ENCODE data around the gene LSMEM2.
"Not testable (repeated sequence)": the region's sequence is repeated elsewhere in the genome, so short reads cannot be mapped to it uniquely, and the experiment has no call there.

LSMEM2 gene

DNA sequence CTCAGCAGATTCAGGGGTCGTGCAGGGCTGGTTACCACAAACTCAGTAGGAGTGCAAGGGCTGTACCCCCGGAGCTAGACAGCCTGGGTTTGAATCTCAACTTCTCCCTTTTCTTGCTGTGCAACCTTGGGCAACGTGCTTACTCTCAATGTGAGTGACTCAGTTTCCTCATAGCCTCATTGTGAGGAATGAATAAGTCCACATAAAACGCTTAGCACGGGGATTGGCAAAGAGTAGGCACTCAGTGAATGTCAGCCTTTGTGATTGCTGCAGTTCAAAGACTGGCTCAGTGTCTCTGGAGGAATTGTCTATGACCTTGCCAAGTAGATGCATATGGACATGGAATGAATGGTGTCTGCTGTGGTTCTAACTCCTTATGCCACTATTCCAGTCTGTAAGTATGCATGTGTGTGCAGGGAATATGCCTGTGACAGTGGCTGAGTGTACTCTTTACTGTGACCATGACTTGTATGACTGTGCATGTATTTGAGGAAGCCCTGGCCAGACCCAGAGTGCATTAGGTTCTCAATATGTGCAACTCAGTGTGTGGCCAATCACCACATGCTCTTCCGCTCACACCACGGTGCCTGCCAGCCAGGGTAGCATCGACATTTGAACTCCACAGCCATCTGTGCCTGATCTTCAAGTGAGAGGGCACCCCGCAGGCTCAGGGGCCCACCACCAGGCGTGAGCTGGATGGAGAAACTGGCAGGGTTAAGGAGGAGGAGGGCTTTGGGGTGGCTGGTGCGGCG lies 21.2 kb downstream of the LSMEM2 start:
- H3K36me3 ChIP-seq (ENCODE audit: insufficient read depth, low read length) = no peaks in the 10 kb centered on the region
- DNase-seq (ENCODE audit: low read depth, low spot score) = no peak
- H3K9ac ChIP-seq (ENCODE audit: insufficient read length) = peak overlapping the region; percentile 61
- H3K9me3 ChIP-seq (ENCODE audit: low read depth, low read length) = no peaks in the 10 kb centered on the region
- no peak overlapping the region; the same call in 1 of the 2 replicates for H3K27ac ChIP-seq
- TF ChIP-seq EZH2 (IDR thresholded peaks at IDR 0.05) (no peak), POLR2AphosphoS5 (IDR thresholded peaks at IDR 0.05; ENCODE audit: borderline replicate concordance, low read depth, low read length) (no peak), FOXP2 (optimal IDR thresholded peaks at IDR 0.05; ENCODE audit: control extremely low read depth, extremely low read length, insufficient read depth) (no peak)
- H3K4me3 ChIP-seq = peak overlapping the region; percentile 82

DNA sequence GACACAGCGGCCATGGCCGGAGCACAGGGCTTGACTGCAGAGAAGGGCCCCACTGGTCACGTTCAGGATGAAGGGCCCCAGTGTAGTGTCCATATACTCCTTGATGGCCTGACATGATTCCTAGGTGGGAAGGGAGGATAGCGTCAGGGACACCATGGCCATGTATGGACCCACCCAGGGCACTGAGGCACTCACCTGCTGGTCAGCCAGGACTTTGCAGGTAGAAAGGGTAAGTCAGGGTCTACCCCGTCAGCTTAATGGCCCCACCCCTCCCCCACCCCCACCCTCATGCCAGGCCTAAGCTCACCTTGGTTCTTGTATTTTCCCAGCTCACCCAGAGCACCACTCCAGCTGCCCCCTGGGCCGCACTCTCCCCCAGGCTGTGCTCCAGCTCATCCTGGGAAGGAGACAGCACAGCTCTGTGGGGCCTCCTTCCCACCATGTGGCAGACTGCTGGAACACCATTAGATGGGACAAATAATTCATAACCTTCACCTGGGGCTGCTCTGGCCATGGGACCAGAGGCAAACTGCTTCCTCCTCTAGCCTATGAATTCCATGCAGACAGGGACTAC lies 21.9 kb downstream of the LSMEM2 start:
- Histone ChIP-seq H3K27ac (no peak overlapping the region), H3K4me3 (no peak overlapping the region), H3K36me3 (ENCODE audit: insufficient read depth, low read length) (no peaks in the 10 kb centered on the region), H3K9ac (ENCODE audit: insufficient read length) (no peak overlapping the region), H3K9me3 (ENCODE audit: low read depth, low read length) (no peaks in the 10 kb centered on the region)
- no peak for TF ChIP-seq POLR2AphosphoS5 (IDR thresholded peaks at IDR 0.05; ENCODE audit: borderline replicate concordance, low read depth, low read length)
- TF ChIP-seq EZH2 (IDR thresholded peaks at IDR 0.05) = no peak
- TF ChIP-seq FOXP2 (optimal IDR thresholded peaks at IDR 0.05; ENCODE audit: control extremely low read depth, extremely low read length, insufficient read depth) = no peak
- DNase-seq (ENCODE audit: low read depth, low spot score) = no peak

DNA sequence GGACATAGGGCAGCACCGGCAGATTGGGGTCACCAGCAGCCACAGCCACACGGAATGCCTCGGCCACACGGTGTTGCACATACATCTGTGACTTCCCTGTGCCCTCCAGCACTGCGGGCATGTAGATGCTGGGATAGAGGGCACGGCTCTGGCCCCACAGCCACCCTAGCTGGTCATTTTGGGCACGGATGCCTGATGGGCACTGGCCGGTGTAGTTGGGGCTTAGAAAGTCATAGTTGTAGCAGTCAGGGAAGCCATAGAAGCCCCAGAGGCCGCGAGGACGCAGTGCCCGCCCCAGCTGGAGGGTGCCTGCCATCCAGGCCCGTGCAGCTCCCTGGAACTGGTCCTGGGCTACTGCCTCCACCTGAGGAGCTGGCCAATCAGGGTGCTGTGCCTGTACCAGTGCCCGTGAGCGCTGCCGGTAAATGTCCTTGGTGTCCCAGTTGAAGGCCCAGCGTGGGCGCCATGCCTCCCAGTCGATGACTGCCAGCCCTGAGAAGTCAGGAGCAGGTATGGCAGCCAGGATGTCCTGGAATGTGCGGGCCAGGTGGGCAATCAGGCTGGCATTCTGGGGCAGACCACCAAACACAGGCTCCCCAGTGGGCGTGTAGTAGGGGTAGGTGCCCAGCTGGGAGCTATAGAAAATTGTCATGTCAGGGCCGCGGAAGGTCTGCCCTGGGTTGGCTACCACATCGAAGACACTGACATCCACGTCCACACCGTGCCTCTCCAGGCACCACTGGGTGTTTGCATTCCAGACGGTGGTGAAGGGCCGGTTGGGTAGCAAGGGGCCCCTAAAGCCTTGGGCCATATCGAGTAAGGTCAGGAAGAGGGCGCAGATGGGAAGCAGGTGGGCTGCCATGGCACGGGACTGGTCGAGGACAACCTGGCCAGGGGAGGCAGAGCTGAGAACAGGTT lies 23.5 kb downstream of the LSMEM2 start:
- TF ChIP-seq POLR2AphosphoS5 (IDR thresholded peaks at IDR 0.05; ENCODE audit: borderline replicate concordance, low read depth, low read length) = no peak
- no peak for TF ChIP-seq EZH2 (IDR thresholded peaks at IDR 0.05)
- TF ChIP-seq FOXP2 (optimal IDR thresholded peaks at IDR 0.05; ENCODE audit: control extremely low read depth, extremely low read length, insufficient read depth) = no peak
- H3K36me3 ChIP-seq (ENCODE audit: insufficient read depth, low read length) = no peaks in the 10 kb centered on the region
- no peak overlapping the region for H3K4me3 ChIP-seq
- DNase-seq (ENCODE audit: low read depth, low spot score) = no peak
- H3K9ac ChIP-seq (ENCODE audit: insufficient read length) = no peak overlapping the region
- H3K9me3 ChIP-seq (ENCODE audit: low read depth, low read length) = no peaks in the 10 kb centered on the region
- no peak overlapping the region for H3K27ac ChIP-seq

DNA sequence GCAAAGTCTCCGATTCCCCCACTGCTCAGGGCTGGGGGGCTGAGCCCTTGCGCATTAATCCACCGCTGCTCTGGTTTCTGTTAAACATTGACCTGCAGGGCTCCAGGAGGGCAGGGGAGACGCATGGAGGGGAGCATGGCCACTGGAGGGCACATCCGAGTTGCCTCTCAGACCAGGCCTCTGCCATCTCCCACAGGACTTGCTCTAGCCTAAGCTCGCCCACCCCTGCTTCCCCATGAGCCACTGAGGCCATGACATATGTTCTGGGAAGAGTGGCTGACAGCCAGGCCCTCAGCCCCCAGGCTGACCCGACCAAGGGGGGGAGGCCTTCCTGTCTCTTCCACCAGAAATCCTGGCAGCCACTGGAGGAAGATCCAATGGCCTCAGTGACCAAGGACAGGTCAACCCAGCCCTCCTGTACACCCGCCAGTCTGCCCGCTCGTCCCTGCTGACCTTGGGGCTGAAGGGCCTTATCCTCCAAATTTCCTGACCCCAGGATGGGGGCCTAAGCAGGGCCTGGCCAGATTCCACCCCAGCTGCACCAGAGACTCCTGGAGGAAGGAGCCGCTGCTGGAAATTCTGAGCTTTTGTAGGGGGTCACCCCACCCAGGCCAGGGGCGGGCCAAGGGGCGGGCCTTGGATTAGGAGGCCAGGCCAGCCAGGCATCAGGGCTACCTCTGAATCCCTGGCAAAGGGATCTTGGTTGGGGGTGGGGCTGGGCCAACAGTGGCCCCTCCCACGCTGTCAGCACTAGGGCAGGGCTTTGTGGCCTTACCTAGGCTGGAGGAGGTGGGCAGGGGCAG lies 24.3 kb downstream of the LSMEM2 start, which contains the start of gene HYAL1:
Gene HYAL1, minus strand, starts transcription at position 562 of the 803 bp plus-strand sequence. CDS start 618 bp downstream, outside the sequence.
- no peak within 1 kb of the TSS for H3K9ac ChIP-seq (ENCODE audit: insufficient read length)
- H3K36me3 ChIP-seq (ENCODE audit: insufficient read depth, low read length) = no peaks in the 10 kb centered on the region
- no peaks in the 10 kb centered on the region for H3K9me3 ChIP-seq (ENCODE audit: low read depth, low read length)
- no peak within 1 kb of the TSS for H3K27ac ChIP-seq
- H3K4me3 ChIP-seq = no peak within 1 kb of the TSS
- no peak for DNase-seq (ENCODE audit: low read depth, low spot score)
- TF ChIP-seq FOXP2 (optimal IDR thresholded peaks at IDR 0.05; ENCODE audit: control extremely low read depth, extremely low read length, insufficient read depth) (no peak), POLR2AphosphoS5 (IDR thresholded peaks at IDR 0.05; ENCODE audit: borderline replicate concordance, low read depth, low read length) (no peak), EZH2 (IDR thresholded peaks at IDR 0.05) (no peak)

DNA sequence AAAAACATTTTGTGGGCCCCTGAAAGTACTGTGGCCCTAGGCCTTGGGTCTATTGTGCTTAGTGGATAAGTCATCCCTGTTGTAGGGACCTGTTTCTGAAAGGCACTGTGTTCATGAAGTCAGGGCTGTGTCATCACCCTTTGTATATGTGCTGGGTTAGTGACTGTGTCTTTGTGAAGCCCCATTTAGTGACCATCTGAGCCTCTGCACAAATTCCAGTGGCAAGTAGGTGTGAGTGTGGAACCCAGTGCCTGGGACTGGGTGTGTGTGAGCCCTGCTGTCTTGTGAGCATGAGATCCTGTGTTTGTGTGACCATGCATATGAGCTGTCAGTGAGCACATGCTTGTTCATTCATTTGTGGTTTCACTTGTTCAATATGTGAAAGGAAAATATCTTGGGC lies 25.7 kb downstream of the LSMEM2 start:
- H3K9me3 ChIP-seq (ENCODE audit: low read depth, low read length) = no peaks in the 10 kb centered on the region
- TF ChIP-seq EZH2 (IDR thresholded peaks at IDR 0.05) (no peak), FOXP2 (optimal IDR thresholded peaks at IDR 0.05; ENCODE audit: control extremely low read depth, extremely low read length, insufficient read depth) (no peak), POLR2AphosphoS5 (IDR thresholded peaks at IDR 0.05; ENCODE audit: borderline replicate concordance, low read depth, low read length) (no peak)
- no peak for DNase-seq (ENCODE audit: low read depth, low spot score)
- H3K27ac ChIP-seq = no peak overlapping the region
- H3K9ac ChIP-seq (ENCODE audit: insufficient read length) = no peak overlapping the region
- no peak overlapping the region for H3K4me3 ChIP-seq
- no peaks in the 10 kb centered on the region for H3K36me3 ChIP-seq (ENCODE audit: insufficient read depth, low read length)

DNA sequence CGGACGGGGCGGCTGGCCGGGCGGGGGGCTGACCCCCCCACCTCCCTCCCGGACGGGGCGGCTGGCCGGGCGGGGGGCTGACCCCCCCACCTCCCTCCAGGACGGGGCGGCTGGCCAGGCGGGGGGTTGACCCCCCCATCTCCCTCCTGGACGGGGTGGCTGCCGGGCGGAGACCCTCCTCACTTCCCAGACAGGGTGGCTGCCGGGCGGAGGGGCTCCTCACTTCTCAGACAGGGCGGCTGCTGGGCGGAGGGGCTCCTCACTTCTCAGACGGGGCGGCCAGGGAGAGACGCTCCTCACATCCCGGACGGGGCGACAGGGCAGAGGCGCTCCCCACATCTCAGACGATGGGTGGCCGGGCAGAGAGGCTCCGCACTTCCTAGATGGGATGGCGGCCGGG lies 33.2 kb downstream of the LSMEM2 start:
- not testable (repeated sequence) for H3K36me3 ChIP-seq (ENCODE audit: insufficient read depth, low read length); H3K9me3 ChIP-seq (ENCODE audit: low read depth, low read length); DNase-seq (ENCODE audit: low read depth, low spot score); H3K9ac ChIP-seq (ENCODE audit: insufficient read length); H3K27ac ChIP-seq; H3K4me3 ChIP-seq

DNA sequence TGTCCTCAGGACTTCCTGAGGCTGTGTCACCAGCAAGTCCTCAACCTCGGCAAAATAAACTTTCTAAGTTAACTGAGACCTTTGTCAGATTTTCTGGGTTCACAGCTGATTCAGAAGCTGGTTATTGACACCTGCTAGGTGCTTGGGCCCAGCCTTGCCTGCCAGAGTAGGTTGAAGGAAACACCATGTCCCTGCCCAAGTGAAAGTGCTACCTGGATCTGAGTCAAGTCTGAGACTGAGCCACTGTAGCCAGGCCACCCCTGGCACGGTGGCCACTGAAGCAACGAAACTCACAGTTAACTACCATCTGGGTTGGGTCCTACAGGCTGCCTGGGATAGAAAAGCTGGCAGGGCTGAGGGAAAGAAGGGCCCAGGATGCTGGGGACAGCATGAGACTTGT lies 35.5 kb downstream of the LSMEM2 start:
- Histone ChIP-seq H3K9ac (ENCODE audit: insufficient read length) (no peak overlapping the region), H3K9me3 (ENCODE audit: low read depth, low read length) (no peaks in the 10 kb centered on the region), H3K4me3 (no peak overlapping the region), H3K27ac (no peak overlapping the region), H3K36me3 (ENCODE audit: insufficient read depth, low read length) (peaks cover 12% of the 10 kb centered on the region; the same call in 1 of the 2 replicates)
- no peak for TF ChIP-seq EZH2 (IDR thresholded peaks at IDR 0.05)
- no peak for TF ChIP-seq FOXP2 (optimal IDR thresholded peaks at IDR 0.05; ENCODE audit: control extremely low read depth, extremely low read length, insufficient read depth)
- no peak for TF ChIP-seq POLR2AphosphoS5 (IDR thresholded peaks at IDR 0.05; ENCODE audit: borderline replicate concordance, low read depth, low read length)
- no peak for DNase-seq (ENCODE audit: low read depth, low spot score)

All from SK-N-MC (cell line).